HCT116 (cell line): ENCODE measurements around the gene PHF1. TPM values are rescaled to one million over a fixed set of nuclear protein-coding genes. Genes with fewer than 3 reads are reported as not detected.

Experiments used
- ATAC-seq: fragments of 200-7000 bp; cut with Tn5 transposase; 2 replicates; pipeline ENCODE4 v1.9.1; 2020; ENCODE audit warnings: mild to moderate bottlenecking, moderate library complexity
- BruUV-seq: library from RNA; stranded (reverse); fragments of 400-500 nt; replicated peaks from 2 replicates; lab custom pipeline; 2021; lab: Mats Ljungman, UMichigan
- CTCF ChIA-PET: fragments of 300-600 bp; sonication (Branson Sonifier 250); formaldehyde crosslinking; loops from one replicate; lab custom pipeline; 2021; ENCODE audit warnings: antibody characterized with exemption; lab: Charles Lee
- POLR2A ChIA-PET: fragments of 300-600, 350-600 bp; sonication (Branson Sonifier 250); formaldehyde crosslinking; loops from one replicate; lab custom pipeline; 2021; ENCODE audit warnings: antibody characterized with exemption; lab: Charles Lee
- RAD21 ChIA-PET, 2 experiments: fragments of 300-600 bp; sonication (Branson Sonifier 250); formaldehyde crosslinking; loops; one replicate each; lab custom pipeline; 2023; ENCODE audit warnings: low total read pairs in 2 of 2; ENCODE audit not compliant: uncharacterized antibody in 2 of 2, unreplicated experiment in 2 of 2, low non-redundant PET in 1 of 2; lab: Charles Lee
- DNase-seq: peaks from one replicate; pipeline ENCODE4 v3.0.0-alpha.2; 2010; ENCODE audit warnings: low read depth, low spot score
- H2AFZ ChIP-seq: fragments of 200-600 bp; shearing (Covaris generic), sonication (generic); 2 replicates; pipeline ENCODE4 v1.6.1; 2017; ENCODE audit warnings: low read depth, mixed run types, mixed read lengths, antibody characterized with exemption, low read length; ENCODE audit not compliant: poor library complexity, severe bottlenecking
- H3K27ac ChIP-seq: 2 replicates; pipeline ENCODE4 v1.5.1; 2012; ENCODE audit warnings: low read depth, low read length
- H3K27me3 ChIP-seq: fragments of 200-600 bp; sonication (generic); 2 replicates; pipeline ENCODE4 v1.6.1; 2016; ENCODE audit warnings: mixed run types, low read length, mixed read lengths; ENCODE audit not compliant: insufficient read depth
- H3K36me3 ChIP-seq, 2 experiments: fragments of 200-500 bp in 1 of 2; fragments of 200-600 bp in 1 of 2; sonication (Bioruptor generic) in 1 of 2; sonication (generic) in 1 of 2; 2 replicates each; pipeline versions ENCODE4 v1.5.1 to v1.6.1; 2014 to 2016; ENCODE audit warnings: low read length in 2 of 2, inconsistent platforms in 1 of 2, mixed read lengths in 1 of 2, mixed run types in 1 of 2; ENCODE audit not compliant: insufficient read depth in 2 of 2, control insufficient read depth in 1 of 2
- H3K4me1 ChIP-seq, 2 experiments: fragments of 200-600 bp in 1 of 2; sonication (generic) in 1 of 2; 2 replicates each; pipeline versions ENCODE4 v1.5.1 to v1.6.1; 2012 to 2017; ENCODE audit warnings: low read length in 2 of 2, inconsistent platforms in 1 of 2, mild to moderate bottlenecking in 1 of 2, mixed read lengths in 1 of 2, mixed run types in 1 of 2, moderate library complexity in 1 of 2; ENCODE audit not compliant: insufficient read depth in 2 of 2, control insufficient read depth in 1 of 2
- H3K4me2 ChIP-seq: fragments of 200-600 bp; sonication (generic); 2 replicates; pipeline ENCODE4 v1.6.1; 2017; ENCODE audit warnings: mixed run types, low read length, mixed read lengths
- H3K4me3 ChIP-seq, 2 experiments: fragments of 200-600 bp in 1 of 2; sonication (generic) in 1 of 2; replicated peaks in 1 of 2; 2 replicates each; pipeline ENCODE4 v1.5.1; 2011 to 2016; ENCODE audit warnings: low read length in 2 of 2, control low read depth in 1 of 2, low read depth in 1 of 2, mild to moderate bottlenecking in 1 of 2, mixed read lengths in 1 of 2, mixed run types in 1 of 2
- H3K79me2 ChIP-seq: fragments of 200-600 bp; sonication (generic); 2 replicates; pipeline ENCODE4 v1.6.1; 2017; ENCODE audit warnings: mild to moderate bottlenecking, mixed run types, low read length, moderate library complexity, mixed read lengths; ENCODE audit not compliant: insufficient read depth
- H3K9ac ChIP-seq: fragments of 200-600 bp; sonication (generic); 2 replicates; pipeline ENCODE4 v1.6.1; 2016; ENCODE audit warnings: low read length, mixed read lengths
- H3K9me2 ChIP-seq: fragments of 200-600 bp; sonication (generic), shearing (Covaris generic); 2 replicates; pipeline ENCODE4 v1.6.1; 2017; ENCODE audit warnings: mixed run types, mild to moderate bottlenecking, moderate library complexity; ENCODE audit not compliant: insufficient read depth
- H3K9me3 ChIP-seq, 2 experiments: fragments of 200-500 bp in 1 of 2; fragments of 200-600 bp in 1 of 2; sonication (Bioruptor generic) in 1 of 2; sonication (generic) in 1 of 2; 2 replicates each; pipeline ENCODE4 v1.6.1; 2014 to 2017; ENCODE audit warnings: low read length in 2 of 2, mixed read lengths in 2 of 2, inconsistent platforms in 1 of 2, low read depth in 1 of 2, mild to moderate bottlenecking in 1 of 2, mixed run types in 1 of 2, moderate library complexity in 1 of 2; ENCODE audit not compliant: control insufficient read depth in 1 of 2, insufficient read depth in 1 of 2
- H4K20me1 ChIP-seq: fragments of 200-600 bp; sonication (generic), shearing (Covaris generic); 2 replicates; pipeline ENCODE4 v1.6.1; 2017; ENCODE audit warnings: mixed run types, mild to moderate bottlenecking, moderate library complexity; ENCODE audit not compliant: insufficient read depth
- CBX3 ChIP-seq: IDR thresholded peaks from 2 replicates; pipeline ENCODE4 v1.6.1; 2012; ENCODE audit warnings: low read depth
- CEBPB ChIP-seq: IDR thresholded peaks from 2 replicates; pipeline ENCODE4 v1.6.1; 2012; ENCODE audit warnings: low read depth
- EGR1 ChIP-seq: IDR thresholded peaks from 2 replicates; pipeline ENCODE4 v1.6.1; 2012; ENCODE audit warnings: low read depth
- ELF1 ChIP-seq: IDR thresholded peaks from 2 replicates; pipeline ENCODE4 v1.6.1; 2012; ENCODE audit warnings: low read depth, borderline replicate concordance
- EZH2 ChIP-seq: fragments of 200-600 bp; sonication (generic); IDR thresholded peaks from 2 replicates; pipeline ENCODE4 v1.6.1; 2017; ENCODE audit warnings: antibody characterized with exemption, mixed run types
- JUND ChIP-seq: IDR thresholded peaks from 2 replicates; pipeline ENCODE4 v1.6.1; 2012
- POLR2A ChIP-seq: IDR thresholded peaks from 2 replicates; pipeline ENCODE4 v1.7.0; 2011; ENCODE audit warnings: borderline replicate concordance; ENCODE audit not compliant: insufficient read depth, insufficient read length; ENCODE audit errors: extremely low read depth
- POLR2AphosphoS5 ChIP-seq: IDR thresholded peaks from 2 replicates; pipeline ENCODE4 v1.6.1; 2011; ENCODE audit warnings: mild to moderate bottlenecking, low read depth, low read length, moderate library complexity
- RAD21 ChIP-seq: IDR thresholded peaks from 2 replicates; pipeline ENCODE4 v1.6.1; 2012; ENCODE audit warnings: low read depth, mild to moderate bottlenecking
- REST ChIP-seq: IDR thresholded peaks from 2 replicates; pipeline ENCODE4 v1.6.1; 2012; ENCODE audit warnings: low read depth
- SIN3A ChIP-seq: IDR thresholded peaks from 2 replicates; pipeline ENCODE4 v1.6.1; 2012; ENCODE audit warnings: low read depth
- SP1 ChIP-seq: IDR thresholded peaks from 2 replicates; pipeline ENCODE4 v1.6.1; 2012; ENCODE audit warnings: low read depth
- SRF ChIP-seq: IDR thresholded peaks from 2 replicates; pipeline ENCODE4 v1.6.1; 2012; ENCODE audit warnings: low read depth
- TCF7L2 ChIP-seq: IDR thresholded peaks from 2 replicates; pipeline ENCODE4 v1.7.0; 2011; ENCODE audit warnings: borderline replicate concordance, inconsistent platforms; ENCODE audit not compliant: insufficient read depth, insufficient read length; ENCODE audit errors: extremely low read depth
- YY1 ChIP-seq: IDR thresholded peaks from 2 replicates; pipeline ENCODE4 v1.6.1; 2011; ENCODE audit warnings: low read length, low read depth, moderate library complexity, mild to moderate bottlenecking; ENCODE audit not compliant: insufficient replicate concordance; ENCODE audit errors: extremely low read depth
- intact Hi-C: fragments of 100-400 bp; cut with micrococcal nuclease; formaldehyde crosslinking; loops from 2 replicates; pipeline ENCODE4 v1.10.0; 2022
- total RNA-seq: library from RNA; stranded (reverse); gene quantifications from one replicate; pipeline ENCODE4 v1.2.1, GENCODE V29; 2021; ENCODE audit not compliant: unreplicated experiment
- TF ChIP-seq, protein P1 (sequence below), 3 experiments: fragments of 200-600 bp in 1 of 3; sonication (generic) in 1 of 3; IDR thresholded peaks in 2 of 3; conservative IDR thresholded peaks in 1 of 3; 2 replicates each; pipeline ENCODE4 v1.5.1; 2012 to 2017; ENCODE audit warnings: low read depth in 2 of 3, low read length in 2 of 3, antibody characterized with exemption in 1 of 3, borderline replicate concordance in 1 of 3, control low read depth in 1 of 3, mild to moderate bottlenecking in 1 of 3, mixed read lengths in 1 of 3, mixed run types in 1 of 3, moderate library complexity in 1 of 3; ENCODE audit not compliant: insufficient read depth in 1 of 3
- TF ChIP-seq, protein P2 (sequence below): IDR thresholded peaks from 2 replicates; pipeline ENCODE4 v1.6.1; 2012

The PHF1 gene
- total RNA-seq, 1 experiment from 2014 or later, result 40.2 TPM

- no peaks in the 10 kb centered on the region for H3K9me3 ChIP-seq
- RAD21 ChIA-PET, result no interaction called here
- peak; percentile 93 for ATAC-seq
- H2AFZ ChIP-seq, result peak overlapping the region; percentile 59
- intact Hi-C loops, result no loop called here
- H4K20me1 ChIP-seq, result no peaks in the 10 kb centered on the region
- no TSS peak for BruUV-seq
- peak overlapping the region; percentile 43 for H3K4me2 ChIP-seq
- no peaks in the 10 kb centered on the region for H3K79me2 ChIP-seq
- DNase-seq, result peak; percentile 72
- H3K27ac ChIP-seq, result no peak overlapping the region
- H3K9ac ChIP-seq, result no peak overlapping the region
- H3K4me3 ChIP-seq, result no peak overlapping the region
- POLR2A ChIA-PET, result no interaction called here
- H3K4me1 ChIP-seq, result peaks cover 0 to 8% of the 10 kb centered on the region in 2 experiments; a peak in 3 of 4 replicates
- no peaks in the 10 kb centered on the region for H3K27me3 ChIP-seq
- no peaks in the 10 kb centered on the region for H3K9me2 ChIP-seq
- TF ChIP-seq JUND (no peak), SP1 (no peak), EZH2 (no peak), TCF7L2 (no peak), REST (no peak), ELF1 (no peak), SIN3A (no peak), CEBPB (no peak), EGR1 (no peak), YY1 (no peak), POLR2AphosphoS5 (no peak), CBX3 (no peak), POLR2A (no peak), RAD21 (peak; percentile 64), SRF (no peak)
- TF ChIP-seq, protein P1, sequence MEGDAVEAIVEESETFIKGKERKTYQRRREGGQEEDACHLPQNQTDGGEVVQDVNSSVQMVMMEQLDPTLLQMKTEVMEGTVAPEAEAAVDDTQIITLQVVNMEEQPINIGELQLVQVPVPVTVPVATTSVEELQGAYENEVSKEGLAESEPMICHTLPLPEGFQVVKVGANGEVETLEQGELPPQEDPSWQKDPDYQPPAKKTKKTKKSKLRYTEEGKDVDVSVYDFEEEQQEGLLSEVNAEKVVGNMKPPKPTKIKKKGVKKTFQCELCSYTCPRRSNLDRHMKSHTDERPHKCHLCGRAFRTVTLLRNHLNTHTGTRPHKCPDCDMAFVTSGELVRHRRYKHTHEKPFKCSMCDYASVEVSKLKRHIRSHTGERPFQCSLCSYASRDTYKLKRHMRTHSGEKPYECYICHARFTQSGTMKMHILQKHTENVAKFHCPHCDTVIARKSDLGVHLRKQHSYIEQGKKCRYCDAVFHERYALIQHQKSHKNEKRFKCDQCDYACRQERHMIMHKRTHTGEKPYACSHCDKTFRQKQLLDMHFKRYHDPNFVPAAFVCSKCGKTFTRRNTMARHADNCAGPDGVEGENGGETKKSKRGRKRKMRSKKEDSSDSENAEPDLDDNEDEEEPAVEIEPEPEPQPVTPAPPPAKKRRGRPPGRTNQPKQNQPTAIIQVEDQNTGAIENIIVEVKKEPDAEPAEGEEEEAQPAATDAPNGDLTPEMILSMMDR (IDR thresholded peaks at IDR 0.05 in 2 of 3, conservative IDR thresholded peaks at IDR 0.05 in 1 of 3; ENCODE audit: borderline replicate concordance in 1 of 3, insufficient read depth in 1 of 3, low read depth in 2 of 3, low read length in 2 of 3), result peak; percentile 65 to 71 (median 67); a peak in 5 of 6 replicates
- TF ChIP-seq, protein P2, sequence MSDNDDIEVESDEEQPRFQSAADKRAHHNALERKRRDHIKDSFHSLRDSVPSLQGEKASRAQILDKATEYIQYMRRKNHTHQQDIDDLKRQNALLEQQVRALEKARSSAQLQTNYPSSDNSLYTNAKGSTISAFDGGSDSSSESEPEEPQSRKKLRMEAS, result no peak
- CTCF ChIA-PET, result no interaction called here
- no peaks in the 10 kb centered on the region for H3K36me3 ChIP-seq
Measured at GRCh38 chr6:33384581-33385020, 26.2 kb upstream of the PHF1 start.
